OCI-LY1 (cell line): ENCODE data around the gene SEMA4B.

Experiments
- EZH2 ChIP-seq: fragments of 200-600 bp; sonication (generic), shearing (Covaris generic); IDR thresholded peaks from 2 replicates; pipeline ENCODE4 v1.8.0; 2017; ENCODE audit warnings: borderline replicate concordance, mixed run types, mild to moderate bottlenecking, antibody characterized with exemption, low read length, moderate library complexity, mixed read lengths
- TF ChIP-seq, protein P1 (sequence below): fragments of 200-600 bp; sonication (generic), shearing (Covaris generic); IDR thresholded peaks from 2 replicates; pipeline ENCODE4 v1.5.1; 2017; ENCODE audit warnings: mild to moderate bottlenecking, antibody characterized with exemption, low read length, moderate library complexity, mixed read lengths

DNA sequence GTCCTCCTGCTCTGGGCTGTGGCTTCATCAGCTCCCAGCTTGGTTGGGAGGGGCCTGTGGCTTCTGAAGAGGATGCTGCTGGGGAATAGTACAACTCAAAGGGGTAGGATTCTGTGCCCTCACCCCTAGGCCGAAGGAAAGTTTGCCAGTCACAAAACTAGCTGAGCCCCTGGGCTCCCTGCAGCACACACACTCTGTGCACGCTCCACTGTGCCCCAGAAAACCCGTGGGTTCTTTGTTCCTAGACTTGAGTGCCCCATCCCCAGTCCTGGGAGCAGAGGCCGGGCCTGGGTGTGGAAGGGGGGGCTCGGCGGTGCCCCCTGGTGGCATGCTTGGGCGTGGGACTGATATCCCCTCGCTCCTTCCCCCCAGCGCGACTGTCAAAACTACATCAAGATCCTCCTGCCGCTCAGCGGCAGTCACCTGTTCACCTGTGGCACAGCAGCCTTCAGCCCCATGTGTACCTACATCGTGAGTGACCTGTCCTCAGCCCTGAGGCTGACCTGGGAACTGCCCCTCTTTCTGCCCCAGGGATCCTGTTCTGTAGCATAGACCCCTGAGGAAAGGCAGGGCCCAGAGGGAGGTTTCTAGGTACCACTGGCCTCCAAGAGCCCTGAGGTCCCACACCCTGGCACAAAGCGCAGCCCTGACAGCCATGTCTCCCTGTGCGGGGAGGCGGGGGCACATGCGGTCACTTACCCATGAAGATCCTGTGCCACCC lies 18.5 kb downstream of the SEMA4B start:
- TF ChIP-seq, protein P1, sequence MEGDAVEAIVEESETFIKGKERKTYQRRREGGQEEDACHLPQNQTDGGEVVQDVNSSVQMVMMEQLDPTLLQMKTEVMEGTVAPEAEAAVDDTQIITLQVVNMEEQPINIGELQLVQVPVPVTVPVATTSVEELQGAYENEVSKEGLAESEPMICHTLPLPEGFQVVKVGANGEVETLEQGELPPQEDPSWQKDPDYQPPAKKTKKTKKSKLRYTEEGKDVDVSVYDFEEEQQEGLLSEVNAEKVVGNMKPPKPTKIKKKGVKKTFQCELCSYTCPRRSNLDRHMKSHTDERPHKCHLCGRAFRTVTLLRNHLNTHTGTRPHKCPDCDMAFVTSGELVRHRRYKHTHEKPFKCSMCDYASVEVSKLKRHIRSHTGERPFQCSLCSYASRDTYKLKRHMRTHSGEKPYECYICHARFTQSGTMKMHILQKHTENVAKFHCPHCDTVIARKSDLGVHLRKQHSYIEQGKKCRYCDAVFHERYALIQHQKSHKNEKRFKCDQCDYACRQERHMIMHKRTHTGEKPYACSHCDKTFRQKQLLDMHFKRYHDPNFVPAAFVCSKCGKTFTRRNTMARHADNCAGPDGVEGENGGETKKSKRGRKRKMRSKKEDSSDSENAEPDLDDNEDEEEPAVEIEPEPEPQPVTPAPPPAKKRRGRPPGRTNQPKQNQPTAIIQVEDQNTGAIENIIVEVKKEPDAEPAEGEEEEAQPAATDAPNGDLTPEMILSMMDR: peak; percentile 93
- TF ChIP-seq EZH2: no peak
